KBM-7 (cell line): ENCODE results near the gene PRR4.

Experiments used
- DNase-seq: peaks from one replicate; pipeline ENCODE4 v3.0.0-alpha.2; 2015
- in situ Hi-C: fragments of 300-500 bp; cut with MboI; formaldehyde crosslinking; loops from 2 replicates; pipeline ENCODE4 v1.14.3; 2020; ENCODE audit warnings: low sequenced_read_pairs, low pct_unique_long_range_greater_than_20kb, mixed read lengths

The PRR4 gene

DNA sequence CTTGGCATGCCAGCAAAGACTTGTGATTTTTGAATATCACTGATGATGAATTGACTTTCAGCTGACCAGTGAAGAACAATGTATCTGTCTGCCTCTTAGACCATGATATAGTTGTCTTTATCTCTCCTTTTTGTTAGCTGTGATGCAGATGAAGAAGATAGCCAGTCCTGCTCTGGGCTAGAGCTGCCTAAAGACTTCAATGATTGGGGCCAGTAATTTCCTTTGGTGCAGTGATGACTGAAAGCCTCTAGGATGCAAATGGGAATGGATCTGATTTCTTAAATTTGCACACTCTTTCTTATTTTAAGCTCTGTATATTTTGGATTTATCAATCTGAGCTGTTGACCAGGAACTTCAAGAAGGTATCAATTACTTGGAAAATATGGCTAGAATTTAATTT is 39.2 kb downstream of the PRR4 start, which contains the start of gene TAS2R9:
TAS2R9 (minus strand) TSS at position 101 of the 400 bp plus-strand sequence; CDS start at position 8, 93 bp downstream.
- no peak for DNase-seq
- in situ Hi-C loops = no loop called here

DNA sequence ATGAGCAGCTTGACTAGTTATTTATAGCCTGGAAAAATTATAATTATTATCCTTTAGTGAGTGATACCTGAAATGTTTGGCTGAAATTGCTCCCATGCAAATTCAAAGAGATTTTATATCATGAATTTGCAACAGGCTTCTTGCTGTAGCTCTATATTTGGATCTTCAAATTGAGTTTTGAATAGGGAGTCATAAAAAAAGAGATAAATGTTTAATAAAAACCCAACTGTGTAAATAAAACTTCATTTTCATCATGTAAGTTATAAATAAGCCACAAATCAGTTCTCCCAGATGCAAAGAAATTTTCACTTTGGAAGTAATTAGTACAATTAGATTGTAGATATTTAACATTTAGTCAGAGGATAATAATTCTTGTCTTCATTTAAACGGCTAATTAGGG is 42.1 kb downstream of the PRR4 start, which contains the start of gene TAS2R8:
TAS2R8 (minus strand) TSS at position 101 of the 400 bp plus-strand sequence. CDS start 306 bp downstream, outside the sequence.
- no peak for DNase-seq
- in situ Hi-C loops = no loop called here

DNA sequence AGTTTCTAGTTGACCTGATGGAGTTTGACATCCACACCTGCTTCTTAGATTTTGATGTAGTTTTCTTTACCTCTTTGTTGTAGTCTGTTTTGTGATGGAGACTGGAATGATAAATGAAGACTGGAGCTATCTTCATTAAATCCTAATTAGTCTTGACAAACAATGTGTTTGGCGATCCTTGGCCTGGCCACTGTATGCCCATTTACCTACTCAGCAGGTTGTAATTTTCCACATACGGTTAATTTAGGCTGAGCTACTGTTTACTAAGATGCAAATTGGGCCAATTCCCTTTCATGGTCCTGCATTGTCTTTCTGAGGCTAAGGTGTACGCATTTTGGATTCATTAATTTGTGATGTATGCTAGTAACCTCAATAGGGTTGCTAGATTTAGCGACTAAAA is 46.7 kb downstream of the PRR4 start, which contains the start of gene TAS2R7:
TAS2R7 (minus strand) TSS at position 41 of the 400 bp plus-strand sequence. CDS start 57 bp downstream, outside the sequence.
- DNase-seq = no peak
- in situ Hi-C loops = no loop called here

DNA sequence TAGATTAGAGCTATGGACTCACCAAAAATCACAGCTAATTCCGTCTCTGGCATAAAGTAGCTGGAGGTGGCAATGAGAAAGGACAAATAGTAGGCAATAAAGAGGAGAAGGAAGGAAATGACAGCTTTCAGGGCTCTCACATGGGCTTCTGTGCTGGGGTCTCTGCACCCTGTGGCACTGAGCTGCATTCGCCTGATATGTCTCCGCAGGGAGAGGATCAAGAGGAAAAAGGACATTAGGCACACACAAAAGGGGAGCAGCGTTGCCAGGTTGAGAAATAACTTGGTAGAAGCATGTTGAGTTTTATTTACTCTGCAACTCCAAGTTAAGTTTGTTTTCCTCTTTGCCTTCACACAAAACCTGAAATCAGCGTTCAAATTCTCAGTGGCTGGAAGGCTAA is 47.5 kb downstream of the PRR4 start:
- no peak for DNase-seq
- in situ Hi-C loops = no loop called here
